ENCODE data around the gene IFITM2.
"Not testable (repeated sequence)": the region's sequence is repeated elsewhere in the genome, so short reads cannot be mapped to it uniquely, and the experiment has no call there.

Gene IFITM2

GRCh38 chr11:327581-327923, 19.9 kb downstream of the IFITM2 start:
- Mint-ChIP-seq H3K4me3 (peak overlapping the region in 1 of 2 donors; percentile 40), H3K27ac (peak overlapping the region; percentile 82), H3K36me3 (no peaks in the 10 kb centered on the region), H3K4me1 (peaks cover 37 to 56% of the 10 kb centered on the region in 2 donors), H3K27me3 (no peaks in the 10 kb centered on the region), H3K9me3 (no peaks in the 10 kb centered on the region)
- DNase-seq (no peak), ATAC-seq (replicated peaks) (no peak)

- no peaks in the 10 kb centered on the region for H3K36me3 Mint-ChIP-seq
- no peak for DNase-seq
- no peak overlapping the region for H3K4me3 Mint-ChIP-seq
- H3K27me3 Mint-ChIP-seq = no peaks in the 10 kb centered on the region
- ATAC-seq (replicated peaks) = no peak
- H3K27ac Mint-ChIP-seq = no peak overlapping the region
- peaks cover 39 to 56% of the 10 kb centered on the region in 2 donors for H3K4me1 Mint-ChIP-seq
- H3K9me3 Mint-ChIP-seq = no peaks in the 10 kb centered on the region
Measured at GRCh38 chr11:328012-328411, 20.4 kb downstream of the IFITM2 start.

GRCh38 chr11:328516-329100, 21.0 kb downstream of the IFITM2 start:
- not testable (repeated sequence) for H3K27ac Mint-ChIP-seq; H3K9me3 Mint-ChIP-seq; ATAC-seq (replicated peaks); H3K4me3 Mint-ChIP-seq; DNase-seq; H3K36me3 Mint-ChIP-seq; H3K27me3 Mint-ChIP-seq
- peaks cover 41 to 56% of the 10 kb centered on the region in 2 donors for H3K4me1 Mint-ChIP-seq

- H3K9me3 Mint-ChIP-seq = no peaks in the 10 kb centered on the region
- DNase-seq = no peak
- no peak overlapping the region for H3K27ac Mint-ChIP-seq
- peaks cover 37 to 51% of the 10 kb centered on the region in 2 donors for H3K4me1 Mint-ChIP-seq
- H3K36me3 Mint-ChIP-seq = no peaks in the 10 kb centered on the region
- H3K27me3 Mint-ChIP-seq = no peaks in the 10 kb centered on the region
- no peak for ATAC-seq (replicated peaks)
- no peak overlapping the region for H3K4me3 Mint-ChIP-seq
Measured at GRCh38 chr11:329886-330253, 22.3 kb downstream of the IFITM2 start.

GRCh38 chr11:330307-330693, 22.7 kb downstream of the IFITM2 start:
- Mint-ChIP-seq H3K36me3 (no peaks in the 10 kb centered on the region), H3K4me3 (no peak overlapping the region), H3K4me1 (peaks cover 37 to 50% of the 10 kb centered on the region in 2 donors), H3K27ac (no peak overlapping the region), H3K27me3 (no peaks in the 10 kb centered on the region), H3K9me3 (no peaks in the 10 kb centered on the region)
- ATAC-seq (replicated peaks) (no peak), DNase-seq (no peak)

- ATAC-seq (replicated peaks) (no peak), DNase-seq (no peak)
- Mint-ChIP-seq H3K36me3 (no peaks in the 10 kb centered on the region), H3K27ac (no peak overlapping the region), H3K27me3 (no peaks in the 10 kb centered on the region), H3K4me3 (peak overlapping the region; percentile 20 to 32), H3K9me3 (no peaks in the 10 kb centered on the region), H3K4me1 (peaks cover 38 to 51% of the 10 kb centered on the region in 2 donors)
Measured at GRCh38 chr11:330694-331357, 23.2 kb downstream of the IFITM2 start.

GRCh38 chr11:331358-332060, 23.9 kb downstream of the IFITM2 start:
- Mint-ChIP-seq H3K9me3 (no peaks in the 10 kb centered on the region), H3K36me3 (no peaks in the 10 kb centered on the region), H3K4me1 (peaks cover 40 to 51% of the 10 kb centered on the region in 2 donors), H3K27me3 (no peaks in the 10 kb centered on the region), H3K27ac (no peak overlapping the region), H3K4me3 (peak overlapping the region in 1 of 2 donors; percentile 32)
- DNase-seq = no peak
- ATAC-seq (replicated peaks) = no peak

- ATAC-seq (replicated peaks) = no peak
- Mint-ChIP-seq H3K27me3 (no peaks in the 10 kb centered on the region), H3K27ac (no peak overlapping the region), H3K9me3 (no peaks in the 10 kb centered on the region), H3K4me3 (no peak overlapping the region), H3K4me1 (peaks cover 37 to 45% of the 10 kb centered on the region in 2 donors), H3K36me3 (no peaks in the 10 kb centered on the region)
- no peak for DNase-seq
Measured at GRCh38 chr11:332651-333480, 25.2 kb downstream of the IFITM2 start.

- not testable (repeated sequence) for DNase-seq; ATAC-seq (replicated peaks); H3K4me3 Mint-ChIP-seq; H3K27me3 Mint-ChIP-seq; H3K9me3 Mint-ChIP-seq; H3K36me3 Mint-ChIP-seq
- Mint-ChIP-seq H3K4me1 (peaks cover 35 to 45% of the 10 kb centered on the region in 2 donors), H3K27ac (peak overlapping the region; percentile 6)
Measured at GRCh38 chr11:333616-334263, 26.1 kb downstream of the IFITM2 start.

GRCh38 chr11:334264-334994, 26.8 kb downstream of the IFITM2 start:
- DNase-seq (no peak), ATAC-seq (replicated peaks) (no peak)
- H3K27ac Mint-ChIP-seq = no peak overlapping the region
- H3K36me3 Mint-ChIP-seq = no peaks in the 10 kb centered on the region
- H3K9me3 Mint-ChIP-seq = no peaks in the 10 kb centered on the region
- H3K27me3 Mint-ChIP-seq = no peaks in the 10 kb centered on the region
- no peak overlapping the region for H3K4me3 Mint-ChIP-seq
- H3K4me1 Mint-ChIP-seq = peaks cover 34 to 38% of the 10 kb centered on the region in 2 donors

GRCh38 chr11:335779-336658, 28.4 kb downstream of the IFITM2 start:
- Mint-ChIP-seq H3K36me3 (peaks cover 0 to 4% of the 10 kb centered on the region in 2 donors), H3K4me1 (peaks cover 28 to 29% of the 10 kb centered on the region in 2 donors), H3K4me3 (no peak overlapping the region), H3K27ac (no peak overlapping the region), H3K9me3 (peaks cover 0 to 1% of the 10 kb centered on the region in 2 donors), H3K27me3 (no peaks in the 10 kb centered on the region)
- DNase-seq (no peak), ATAC-seq (replicated peaks) (no peak)

GRCh38 chr11:336659-337198, 29.1 kb downstream of the IFITM2 start:
- no peak for ATAC-seq (replicated peaks)
- H3K27ac Mint-ChIP-seq = no peak overlapping the region

More at GRCh38 chr11:336659-337198, 29.1 kb downstream of the IFITM2 start:
- Mint-ChIP-seq H3K4me1 (peaks cover 32 to 33% of the 10 kb centered on the region in 2 donors), H3K9me3 (peaks cover 4% of the 10 kb centered on the region in 2 donors), H3K36me3 (peaks cover 2 to 4% of the 10 kb centered on the region in 2 donors), H3K4me3 (no peak overlapping the region), H3K27me3 (no peaks in the 10 kb centered on the region)
- DNase-seq = no peak
